SK-N-MC (cell line): ENCODE measurements around the gene LY9.

ENCODE experiments used
- EZH2 ChIP-seq: fragments of 200-600 bp; sonication (generic); IDR thresholded peaks from one replicate; pipeline ENCODE4 v1.6.1; 2017; ENCODE audit warnings: antibody characterized with exemption
- FOXP2 ChIP-seq: optimal IDR thresholded peaks from 2 replicates; pipeline ENCODE3; 2011; ENCODE audit warnings: mild to moderate bottlenecking, moderate library complexity; ENCODE audit not compliant: insufficient read depth; ENCODE audit errors: extremely low read length, control extremely low read depth
- POLR2AphosphoS5 ChIP-seq: IDR thresholded peaks from 2 replicates; pipeline ENCODE4 v1.6.1; 2012; ENCODE audit warnings: mild to moderate bottlenecking, low read depth, low read length, borderline replicate concordance

DNA sequence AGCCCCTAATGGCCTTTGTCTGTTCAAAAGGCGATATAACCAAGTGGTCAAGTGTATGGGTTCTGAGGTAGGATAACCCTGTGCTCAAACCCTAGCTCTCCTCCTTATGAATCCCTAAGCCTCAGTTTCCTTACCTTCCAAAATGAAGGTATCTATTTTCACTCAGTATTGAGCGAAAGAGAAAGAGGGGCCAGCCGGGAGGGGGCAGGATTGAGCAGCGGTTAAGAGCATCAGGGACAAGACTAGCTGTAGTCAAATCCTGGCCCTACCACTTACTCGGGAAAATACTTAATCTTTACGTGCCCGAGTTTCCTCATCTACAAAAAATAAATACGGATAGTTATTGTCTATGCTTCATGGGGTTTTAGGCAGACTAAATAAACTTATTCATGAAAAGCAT, 25.7 kb downstream of the LY9 start:
- TF ChIP-seq POLR2AphosphoS5 (no peak), EZH2 (no peak), FOXP2 (no peak)
